Testis (tissue), 3 donors: Measurements from ENCODE around the gene CCS. TPM values are rescaled to one million over a fixed set of nuclear protein-coding genes. Genes with fewer than 3 reads are reported as not detected.

ENCODE experiments used
- DNase-seq: peaks from one replicate; pipeline ENCODE4 v3.0.0-alpha.2; 2019
- H3K27ac ChIP-seq, 2 donors: fragments of 200-600 bp; sonication (generic); one replicate each; pipeline ENCODE4 v1.5.1; 2019
- H3K27me3 ChIP-seq: fragments of 200-600 bp; sonication (generic); one replicate; pipeline ENCODE4 v1.5.1; 2019
- H3K36me3 ChIP-seq: fragments of 200-600 bp; sonication (generic); one replicate; pipeline ENCODE4 v1.5.1; 2017; ENCODE audit warnings: low read depth; ENCODE audit errors: missing control alignments
- H3K4me1 ChIP-seq: fragments of 200-600 bp; sonication (generic); one replicate; pipeline ENCODE4 v1.5.1; 2019
- H3K4me3 ChIP-seq, 2 donors: fragments of 200-600 bp; sonication (generic); one replicate each; pipeline ENCODE4 v1.5.1; 2017 to 2019
- H3K9me3 ChIP-seq: fragments of 200-600 bp; sonication (generic); one replicate; pipeline ENCODE4 v1.5.1; 2017
- CTCF ChIP-seq, 3 experiments: fragments of 450-650 bp in 2 of 3; fragments of 200-600 bp in 1 of 3; sonication (generic) in 1 of 3; IDR thresholded peaks; one replicate each; pipeline ENCODE4 v1.5.1; 2016 to 2019; ENCODE audit warnings: antibody characterized with exemption in 3 of 3, mild to moderate bottlenecking in 2 of 3, moderate library complexity in 1 of 3
- POLR2A ChIP-seq: fragments of 450-650 bp; IDR thresholded peaks from one replicate; pipeline ENCODE4 v1.6.1; 2017; ENCODE audit warnings: antibody characterized with exemption, mild to moderate bottlenecking, moderate library complexity
- WGBS, 2 donors: methylation state at CpG; one replicate each; pipeline ENCODE4 v1.1.5; 2018; 5-methylcytosine and 5-hydroxymethylcytosine counted together
- intact Hi-C: fragments of 100-400 bp; cut with DNase I; formaldehyde crosslinking; loops from one replicate; pipeline ENCODE4 v1.15.1; 2023; ENCODE audit warnings: low total_unique reads
- polyA plus RNA-seq: library from polyadenylated mRNA; stranded (reverse); fragments of 350-450 nt; fragmentation: Illumina TruSeq; extraction: RNeasy Lipid Tissue Mini Kit (QIAGEN cat#74804); gene quantifications from one replicate; pipeline ENCODE4 v1.2.3, GENCODE V29; 2014; ENCODE audit warnings: low read depth, low replicate concordance; ENCODE audit not compliant: insufficient read depth
- total RNA-seq, 2 donors: library from RNA; depleted of rRNA; stranded (reverse); fragments of >200 nt; gene quantifications; one replicate each; pipeline ENCODE4 v1.2.3, GENCODE V29; 2016

The CCS gene
- total and polyA plus RNA-seq, 3 donors from 2014 or later: 67.5 to 83.2 (median 70.7) TPM

GRCh38 chr11:66548774-66549630, 44.0 kb upstream of the CCS start:
- WGBS, 2 donors: 65 to 67% methylated on average over 16 of the region's 16 CpGs
- Histone ChIP-seq H3K27ac (no peak overlapping the region), H3K4me3 (no peak overlapping the region), H3K27me3 (no peaks in the 10 kb centered on the region), H3K4me1 (peaks cover 12% of the 10 kb centered on the region), H3K36me3 (no peaks in the 10 kb centered on the region), H3K9me3 (no peaks in the 10 kb centered on the region)
- intact Hi-C loops: no loop called here
- no peak for DNase-seq
- TF ChIP-seq POLR2A: no peak
- TF ChIP-seq CTCF (IDR thresholded peaks at IDR 0.05): no peak

- Histone ChIP-seq H3K9me3 (no peaks in the 10 kb centered on the region), H3K36me3 (no peaks in the 10 kb centered on the region), H3K4me3 (no peak overlapping the region), H3K27me3 (no peaks in the 10 kb centered on the region), H3K4me1 (peaks cover 12% of the 10 kb centered on the region), H3K27ac (no peak overlapping the region)
- no peak for DNase-seq
- WGBS, 2 donors: 94 to 97% methylated on average over 3 of the region's 3 CpGs
- intact Hi-C loops: no loop called here
- no peak for TF ChIP-seq CTCF (IDR thresholded peaks at IDR 0.05)
- no peak for TF ChIP-seq POLR2A
These were observed 43.3 kb upstream of the CCS start for GRCh38 chr11:66549696-66550095.

- peaks cover 7% of the 10 kb centered on the region for H3K4me1 ChIP-seq
- H3K27me3 ChIP-seq: no peaks in the 10 kb centered on the region
- TF ChIP-seq POLR2A (no peak), CTCF (IDR thresholded peaks at IDR 0.05) (no peak)
- no peak for DNase-seq
- WGBS, 2 donors: 92 to 98% methylated on average over 4 of the region's 4 CpGs
- no peak overlapping the region for H3K27ac ChIP-seq
- no peak overlapping the region for H3K4me3 ChIP-seq
- intact Hi-C loops: no loop called here
- no peaks in the 10 kb centered on the region for H3K36me3 ChIP-seq
- no peaks in the 10 kb centered on the region for H3K9me3 ChIP-seq
These were observed 42.1 kb upstream of the CCS start for GRCh38 chr11:66550887-66551286.

- intact Hi-C loops: no loop called here
- H3K27ac ChIP-seq: no peak overlapping the region
- H3K36me3 ChIP-seq: no peaks in the 10 kb centered on the region
- no peaks in the 10 kb centered on the region for H3K27me3 ChIP-seq
- H3K4me1 ChIP-seq: peaks cover 7% of the 10 kb centered on the region
- no peak for TF ChIP-seq CTCF (IDR thresholded peaks at IDR 0.05)
- no peak for TF ChIP-seq POLR2A
- no peaks in the 10 kb centered on the region for H3K9me3 ChIP-seq
- 82 to 90% methylated on average over 5 of the region's 5 CpGs for WGBS, 2 donors
- DNase-seq: no peak
- no peak overlapping the region for H3K4me3 ChIP-seq
These were observed 38.4 kb upstream of the CCS start for GRCh38 chr11:66554602-66555001.

- H3K36me3 ChIP-seq: no peaks in the 10 kb centered on the region
- DNase-seq: no peak
- H3K27me3 ChIP-seq: no peaks in the 10 kb centered on the region
- H3K9me3 ChIP-seq: no peaks in the 10 kb centered on the region
- H3K27ac ChIP-seq: no peak overlapping the region
- TF ChIP-seq POLR2A (no peak), CTCF (IDR thresholded peaks at IDR 0.05) (no peak)
- H3K4me3 ChIP-seq: no peak overlapping the region
- intact Hi-C loops: no loop called here
- WGBS, 2 donors: 79 to 84% methylated on average over 3 of the region's 3 CpGs
- H3K4me1 ChIP-seq: peaks cover 7% of the 10 kb centered on the region
These were observed 37.6 kb upstream of the CCS start for GRCh38 chr11:66555416-66555815.
